Measurements from ENCODE around the gene EDEM3.

EDEM3 gene

GRCh38 chr1:184665360-184665759 lies 89.3 kb downstream of the EDEM3 start:
- no peak for DNase-seq

GRCh38 chr1:184664661-184665060 lies 90.0 kb downstream of the EDEM3 start:
- DNase-seq: no peak

GRCh38 chr1:184664042-184664660 lies 90.5 kb downstream of the EDEM3 start:
- peak; percentile 19 for DNase-seq

- DNase-seq: no peak
These were observed 92.9 kb downstream of the EDEM3 start for GRCh38 chr1:184661801-184662200.

- DNase-seq: no peak
These were observed 94.0 kb downstream of the EDEM3 start for GRCh38 chr1:184660462-184661191.

DNA sequence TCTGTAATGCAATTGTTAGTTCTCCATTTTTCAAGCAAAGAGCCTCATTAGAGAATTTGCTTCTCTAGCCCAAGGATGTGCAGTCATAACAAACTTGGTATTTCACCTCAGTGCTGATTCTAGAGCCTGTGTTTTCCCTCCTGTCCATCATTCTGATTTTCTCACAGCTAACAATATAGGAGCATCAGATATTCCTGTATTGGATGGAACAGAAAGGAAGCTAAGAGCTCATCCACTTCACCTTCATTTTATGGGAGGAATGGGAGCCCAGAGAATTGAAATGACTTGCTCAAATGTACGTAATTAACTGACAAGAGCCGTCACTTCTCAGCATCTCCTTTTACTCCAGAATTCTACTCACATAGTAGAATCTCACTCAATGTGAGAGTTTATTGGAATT lies 96.6 kb downstream of the EDEM3 start:
- DNase-seq: no peak

DNA sequence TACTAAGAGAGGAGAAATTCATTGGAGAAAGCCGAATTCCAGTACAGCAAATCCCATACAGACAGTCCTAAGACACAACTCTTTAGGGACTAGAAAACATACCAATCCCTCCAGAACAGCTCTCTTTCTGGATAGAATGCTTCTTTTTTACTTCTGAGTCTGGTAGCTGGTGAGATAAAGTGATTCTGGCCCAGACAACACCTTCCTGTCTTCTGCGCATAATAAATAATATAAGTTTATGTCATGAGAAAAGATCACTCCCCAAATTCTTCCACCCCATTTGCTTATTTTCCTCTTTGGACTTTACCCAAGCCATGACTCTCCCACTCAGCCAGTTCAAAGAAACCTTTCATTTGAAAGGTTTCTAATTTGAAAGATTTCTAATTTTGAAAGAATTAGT lies 98.4 kb downstream of the EDEM3 start:
- no peak for DNase-seq

DNA sequence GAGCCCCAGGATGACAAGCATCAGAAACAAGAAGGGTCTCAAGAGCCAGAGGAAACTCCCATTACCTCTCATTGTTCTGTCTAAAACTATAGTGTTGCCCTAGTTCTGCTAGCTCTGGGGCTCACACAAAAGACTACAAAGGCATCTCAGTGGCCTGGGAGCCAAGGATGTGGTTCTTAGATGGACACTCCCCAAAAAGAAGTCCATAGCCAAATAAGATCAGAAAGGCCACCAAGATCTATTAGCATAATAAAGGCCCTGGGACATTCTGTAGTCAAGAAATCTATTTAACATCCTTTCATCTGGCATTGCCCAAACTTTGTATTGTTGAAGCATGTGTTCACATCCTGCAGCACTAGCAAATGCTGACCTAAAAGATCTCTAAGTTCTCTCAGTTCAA lies 99.5 kb downstream of the EDEM3 start:
- no peak for DNase-seq

DNA sequence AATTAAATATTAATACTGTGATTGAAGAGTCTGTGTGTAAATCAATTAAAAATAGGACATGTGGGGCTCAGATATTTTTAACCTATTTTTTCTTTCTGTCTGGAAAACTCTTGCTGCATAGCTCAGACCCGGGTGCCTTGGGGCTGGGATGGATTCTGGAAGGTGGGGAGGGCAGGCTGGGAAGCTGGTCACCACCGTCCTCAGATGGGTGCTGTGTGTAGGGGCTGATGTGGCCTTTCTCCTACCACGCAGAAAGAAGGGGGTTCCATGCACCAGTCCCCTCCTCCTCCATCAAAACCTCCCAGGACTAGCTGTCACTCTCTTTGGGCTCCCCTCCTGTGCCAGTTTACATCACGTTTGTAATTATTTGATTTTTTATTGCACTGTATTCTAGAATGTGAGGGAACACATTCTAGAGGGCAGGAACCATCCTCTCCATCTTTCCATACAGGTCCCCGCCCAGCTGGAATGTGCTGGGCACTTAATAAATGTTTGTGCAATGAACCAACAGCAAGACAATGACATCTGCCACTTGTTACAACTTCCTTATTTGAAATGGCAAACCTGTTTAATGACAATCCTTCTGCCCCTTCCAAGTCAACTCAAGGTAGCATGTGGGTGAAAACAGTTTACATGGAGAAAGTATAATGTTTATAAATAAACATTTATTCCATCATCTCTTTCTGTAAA lies 104.3 kb downstream of the EDEM3 start:
- DNase-seq: no peak

DNA sequence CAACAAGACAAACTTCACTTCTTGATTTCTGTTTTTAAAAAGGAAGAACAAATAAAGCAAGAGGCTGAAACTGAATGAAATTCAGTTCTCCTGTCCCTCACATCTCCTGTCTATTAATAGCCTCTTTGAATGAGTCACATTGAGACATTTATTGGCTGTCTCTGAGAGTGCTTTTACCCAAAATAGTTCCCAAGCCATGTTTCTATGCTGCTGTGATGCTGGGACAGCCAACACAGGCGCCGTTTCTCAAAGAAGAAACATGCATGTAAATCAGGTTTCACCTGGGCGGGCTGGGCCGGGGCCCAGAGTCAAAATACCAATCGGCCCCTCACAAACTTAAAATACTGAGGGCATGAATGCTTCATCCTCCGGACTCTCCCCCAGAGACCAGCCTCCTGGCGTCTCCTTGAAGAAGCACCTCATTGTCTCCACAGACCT lies 105.2 kb downstream of the EDEM3 start:
- no peak for DNase-seq

DNA sequence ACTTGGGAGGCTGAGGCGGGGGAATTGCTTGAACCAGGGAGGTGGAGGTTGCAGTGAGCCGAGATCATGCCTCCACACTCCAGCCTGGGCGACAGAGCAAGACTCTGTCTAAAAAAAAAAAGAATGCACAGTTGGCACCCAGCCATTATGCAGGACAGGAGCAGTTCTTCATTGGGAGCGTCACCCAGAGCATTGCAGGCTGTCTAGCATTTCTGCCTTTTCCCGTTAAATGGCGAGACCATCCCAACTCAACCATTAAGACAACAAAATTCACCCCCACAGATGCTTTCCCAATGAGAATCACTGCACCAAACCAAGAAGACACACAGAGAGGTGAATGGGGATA lies 105.8 kb downstream of the EDEM3 start:
- no peak for DNase-seq

DNA sequence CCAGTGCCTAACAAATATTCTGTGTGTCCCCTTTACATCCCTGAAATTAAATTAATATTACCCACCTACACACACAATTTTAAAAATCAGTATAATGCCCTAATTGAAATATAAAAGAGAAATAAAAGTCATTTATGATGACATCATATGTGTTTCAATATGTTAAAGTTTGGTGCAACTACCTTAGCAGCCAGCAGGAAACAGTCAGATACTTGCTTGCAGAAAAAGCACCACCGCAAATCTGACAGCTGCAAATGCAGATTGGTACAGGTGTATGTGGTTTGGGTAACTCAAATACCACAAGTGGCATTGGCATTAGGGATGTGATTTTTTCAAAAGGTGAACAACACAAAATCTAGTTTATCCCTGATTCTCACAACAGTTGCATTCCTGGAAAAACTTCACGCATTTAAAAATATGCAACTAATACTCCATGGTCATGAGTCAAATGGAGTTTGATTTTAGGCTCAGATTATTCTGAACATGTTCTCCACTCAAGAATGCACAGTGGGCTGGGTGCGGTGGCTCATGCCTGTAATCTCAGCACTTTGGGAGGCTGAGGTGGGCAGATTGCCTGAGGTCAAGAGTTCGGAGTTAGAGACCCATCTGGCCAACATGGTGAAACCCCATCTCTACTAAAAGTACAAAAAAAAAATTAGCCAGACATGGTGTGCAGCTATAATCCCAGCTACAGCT lies 106.3 kb downstream of the EDEM3 start:
- no peak for DNase-seq

- no peak for DNase-seq
These were observed 107.2 kb downstream of the EDEM3 start for GRCh38 chr1:184647471-184647870.

DNA sequence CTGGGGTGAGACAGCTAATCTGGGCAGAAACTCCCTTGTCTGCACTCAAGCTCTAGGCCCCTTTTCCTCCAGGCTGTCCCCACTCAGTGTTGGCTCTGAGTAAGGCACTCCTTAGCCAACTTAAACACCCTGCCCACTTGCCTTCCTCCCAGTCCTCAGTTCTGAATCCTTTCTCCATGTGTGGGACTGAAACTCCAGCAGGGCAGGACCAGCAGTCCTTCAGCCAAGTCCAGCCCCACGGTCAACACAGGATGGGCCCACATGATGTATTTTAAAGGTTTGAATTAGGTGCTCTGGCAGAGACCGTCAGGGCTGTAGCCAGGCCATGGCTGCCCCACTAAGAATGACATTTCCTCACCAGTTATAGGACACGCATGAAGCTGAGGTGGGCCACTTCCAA lies 107.8 kb downstream of the EDEM3 start:
- no peak for DNase-seq

GRCh38 chr1:184646178-184646701 lies 108.4 kb downstream of the EDEM3 start:
- DNase-seq: no peak

DNA sequence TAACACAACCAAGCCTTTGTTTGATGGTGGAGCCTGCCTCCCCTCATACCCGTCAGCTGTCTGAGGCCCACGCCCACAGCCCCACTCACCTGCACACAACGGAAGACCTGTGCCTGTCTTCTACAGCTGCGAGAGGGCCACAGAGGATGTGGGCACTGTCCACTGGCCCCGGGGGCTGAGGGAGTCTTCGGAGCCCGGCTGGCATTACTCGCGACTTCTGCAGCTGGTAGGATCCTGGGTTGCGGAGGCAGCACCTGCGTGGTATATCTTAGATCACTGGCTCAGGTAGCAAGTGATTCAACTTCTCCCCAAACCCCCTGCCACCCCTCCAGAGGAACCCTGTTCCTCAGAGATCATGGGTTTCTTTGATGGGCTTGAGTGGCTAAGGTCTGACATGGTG lies 109.9 kb downstream of the EDEM3 start:
- no peak for DNase-seq

DNA sequence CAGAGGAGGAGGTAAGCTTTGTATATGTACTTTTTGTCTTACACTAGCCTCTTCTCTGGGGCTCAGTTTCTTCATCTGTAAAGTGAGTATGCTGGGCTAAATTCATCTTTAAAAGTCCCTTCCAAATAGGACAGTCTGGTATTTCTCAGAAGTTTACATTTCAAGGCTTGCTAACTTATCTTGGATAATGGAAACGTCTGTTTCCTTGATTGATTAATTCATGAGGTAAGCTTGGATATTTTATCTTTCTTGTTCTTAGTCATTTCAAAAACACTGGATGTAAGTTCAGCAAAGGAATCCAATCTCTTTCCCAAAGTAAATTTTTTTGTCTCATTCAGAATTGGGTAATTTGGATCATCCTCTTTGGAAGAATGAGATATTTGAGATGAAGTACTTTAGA lies 111.0 kb downstream of the EDEM3 start:
- DNase-seq: no peak

DNA sequence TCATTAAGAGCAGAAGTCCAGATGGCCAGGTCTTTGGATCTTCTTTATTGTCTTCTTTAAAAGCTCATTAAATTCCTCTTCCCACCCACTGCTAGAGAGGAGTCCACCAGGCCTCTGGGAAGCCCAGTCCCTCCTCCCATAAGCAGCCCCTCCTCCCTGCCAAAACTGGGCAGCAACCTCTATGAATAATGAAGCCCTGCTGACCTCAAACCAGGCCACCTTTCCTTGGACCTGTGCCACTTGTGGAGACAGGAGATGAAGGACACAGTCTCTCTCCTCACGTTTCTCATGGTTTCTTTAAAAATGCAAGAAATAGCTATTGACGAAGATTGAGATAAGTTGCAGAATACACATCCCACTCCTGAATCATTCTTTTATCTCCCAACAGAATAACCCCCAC lies 112.8 kb downstream of the EDEM3 start:
- no peak for DNase-seq

DNA sequence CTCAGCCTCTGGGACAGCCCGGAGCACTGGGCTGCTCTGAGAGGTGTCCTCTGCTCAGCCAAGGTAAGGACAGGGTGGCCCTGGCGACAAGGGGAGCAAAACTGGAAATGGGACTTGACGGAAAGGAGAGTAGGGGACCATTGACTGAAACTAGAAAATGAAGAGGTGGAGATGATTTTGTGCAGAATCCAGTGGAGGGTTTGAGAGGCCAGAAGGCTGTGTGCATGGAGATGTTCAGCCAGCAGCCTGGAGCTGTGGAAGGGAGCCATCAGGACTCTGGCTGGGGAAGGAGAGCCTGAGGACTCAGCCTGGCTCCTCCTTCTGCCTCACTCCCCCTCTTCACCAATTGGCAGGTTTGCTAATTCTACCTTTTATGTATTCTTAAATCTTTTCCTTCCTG lies 114.2 kb downstream of the EDEM3 start:
- DNase-seq: no peak
